ENCODE measurements around the gene EID3. TPM values are rescaled to one million over a fixed set of nuclear protein-coding genes. Genes with fewer than 3 reads are reported as not detected.

EID3 gene
- total RNA-seq, 1 donor from 2014 or later: 1.4 TPM

DNA sequence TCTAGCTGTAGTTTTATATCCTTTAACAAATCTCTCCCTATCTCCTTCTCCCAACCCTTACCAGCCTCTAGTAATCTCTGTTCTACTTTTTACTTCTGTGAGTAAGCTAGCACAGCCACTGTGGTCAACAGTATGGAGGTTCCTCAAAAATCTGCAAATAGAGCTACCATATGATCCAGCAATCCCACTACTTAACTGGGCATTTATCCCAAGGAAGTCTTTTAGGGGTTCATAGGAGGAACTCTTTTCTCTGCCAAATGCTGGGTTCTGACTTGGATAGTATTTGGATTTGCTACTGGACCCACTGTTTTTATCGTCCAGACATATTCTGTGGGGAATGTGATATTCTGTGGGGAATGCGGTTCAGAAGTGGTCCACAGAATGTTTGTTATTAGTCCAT, 41.1 kb downstream of the EID3 start:
- TF ChIP-seq, protein P1, sequence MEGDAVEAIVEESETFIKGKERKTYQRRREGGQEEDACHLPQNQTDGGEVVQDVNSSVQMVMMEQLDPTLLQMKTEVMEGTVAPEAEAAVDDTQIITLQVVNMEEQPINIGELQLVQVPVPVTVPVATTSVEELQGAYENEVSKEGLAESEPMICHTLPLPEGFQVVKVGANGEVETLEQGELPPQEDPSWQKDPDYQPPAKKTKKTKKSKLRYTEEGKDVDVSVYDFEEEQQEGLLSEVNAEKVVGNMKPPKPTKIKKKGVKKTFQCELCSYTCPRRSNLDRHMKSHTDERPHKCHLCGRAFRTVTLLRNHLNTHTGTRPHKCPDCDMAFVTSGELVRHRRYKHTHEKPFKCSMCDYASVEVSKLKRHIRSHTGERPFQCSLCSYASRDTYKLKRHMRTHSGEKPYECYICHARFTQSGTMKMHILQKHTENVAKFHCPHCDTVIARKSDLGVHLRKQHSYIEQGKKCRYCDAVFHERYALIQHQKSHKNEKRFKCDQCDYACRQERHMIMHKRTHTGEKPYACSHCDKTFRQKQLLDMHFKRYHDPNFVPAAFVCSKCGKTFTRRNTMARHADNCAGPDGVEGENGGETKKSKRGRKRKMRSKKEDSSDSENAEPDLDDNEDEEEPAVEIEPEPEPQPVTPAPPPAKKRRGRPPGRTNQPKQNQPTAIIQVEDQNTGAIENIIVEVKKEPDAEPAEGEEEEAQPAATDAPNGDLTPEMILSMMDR (IDR thresholded peaks at IDR 0.05): no peak

DNA sequence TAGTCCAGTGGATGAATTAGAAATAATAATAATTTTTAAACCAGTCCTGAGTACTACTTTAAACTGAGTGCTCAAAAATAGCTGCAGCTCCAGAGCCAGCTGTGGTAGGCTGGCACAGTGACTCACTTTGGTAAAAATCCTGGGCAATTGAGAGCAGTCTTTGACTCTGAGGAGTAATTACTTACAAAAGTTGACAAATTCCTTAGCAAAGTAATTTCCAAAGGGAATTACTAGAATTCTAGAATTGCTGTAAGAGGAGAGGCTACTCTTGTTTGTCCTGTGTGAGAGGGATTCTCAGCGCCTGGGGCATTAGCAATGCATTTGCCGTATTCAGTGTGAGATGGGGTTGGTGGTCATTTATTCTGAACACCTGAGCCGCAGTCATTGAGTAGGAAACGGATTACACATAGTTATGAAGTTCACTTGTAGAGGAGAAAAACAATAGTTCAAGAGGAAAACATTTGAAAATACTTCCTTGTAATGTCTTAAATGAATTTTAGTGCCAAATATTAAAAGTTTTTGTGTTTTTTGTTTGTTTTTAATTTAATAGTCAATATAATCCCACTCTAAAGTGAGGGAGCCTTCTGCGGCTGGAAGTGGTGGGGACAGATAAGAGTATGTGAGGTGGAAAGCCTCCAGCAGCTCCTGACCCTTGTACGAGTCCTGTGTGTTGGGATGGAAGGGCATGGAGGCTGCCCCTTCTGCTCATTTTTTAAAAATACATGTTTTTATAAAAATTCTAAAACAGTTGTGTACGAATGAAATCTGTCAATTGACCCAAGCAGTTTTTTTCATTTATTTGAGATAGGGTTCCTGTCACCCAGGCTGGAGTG, 41.9 kb downstream of the EID3 start:
- Histone ChIP-seq H3K27me3 (no peaks in the 10 kb centered on the region), H3K36me3 (peaks cover 43 to 65% of the 10 kb centered on the region in 2 donors), H3K4me1 (peaks cover 3 to 48% of the 10 kb centered on the region in 2 donors), H3K4me3 (no peak overlapping the region), H3K9me3 (no peaks in the 10 kb centered on the region), H3K27ac (peak overlapping the region; percentile 29 to 35)
- TF ChIP-seq, protein P1 (IDR thresholded peaks at IDR 0.05): no peak
- intact Hi-C loops (cut with DNase I): no loop called here
- DNase-seq (ENCODE audit: low spot score in 2 of 2): no peak

More for the DNA sequence above, 41.1 kb downstream of the EID3 start:
- Histone ChIP-seq H3K4me3 (no peak overlapping the region), H3K36me3 (peaks cover 42 to 57% of the 10 kb centered on the region in 2 donors), H3K27ac (peak overlapping the region in 1 of 2 donors; percentile 52), H3K27me3 (no peaks in the 10 kb centered on the region), H3K9me3 (no peaks in the 10 kb centered on the region), H3K4me1 (peaks cover 7 to 54% of the 10 kb centered on the region in 2 donors)
- no peak for DNase-seq (ENCODE audit: low spot score in 2 of 2)
- intact Hi-C loops (cut with DNase I): no loop called here

DNA sequence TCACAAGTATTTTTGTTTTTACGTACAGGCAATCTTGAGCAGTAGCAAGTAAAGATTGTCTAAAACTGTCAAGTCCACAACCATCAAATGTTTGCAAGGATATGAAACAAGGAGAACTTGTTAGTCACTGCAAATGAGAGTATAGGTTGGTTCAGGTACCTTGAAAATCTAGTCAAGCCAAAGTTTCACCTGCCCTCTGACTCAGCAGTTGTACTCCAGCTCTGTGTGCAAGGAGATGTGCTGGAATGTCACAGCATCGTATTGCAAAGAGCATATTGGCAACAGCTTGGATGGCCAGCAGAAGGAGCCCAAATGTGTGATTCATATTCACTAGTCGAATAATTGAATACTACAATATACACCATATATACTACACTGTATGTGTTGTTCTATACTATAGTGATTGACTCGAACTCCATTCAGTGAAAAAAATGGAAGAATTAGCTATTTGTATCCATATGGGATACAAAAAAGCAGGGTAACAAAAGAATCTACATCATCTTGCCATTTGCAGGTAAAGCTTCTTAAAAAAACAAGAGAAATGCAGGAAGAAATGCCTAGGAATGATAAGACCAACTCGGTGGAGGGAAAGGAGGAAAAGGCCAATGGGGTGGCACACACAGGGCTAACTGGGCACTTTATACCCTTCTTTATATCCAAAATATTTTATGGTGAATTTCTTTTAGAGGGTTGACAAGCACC, 44.0 kb downstream of the EID3 start:
- Histone ChIP-seq H3K27me3 (no peaks in the 10 kb centered on the region), H3K36me3 (peaks cover 40 to 63% of the 10 kb centered on the region in 2 donors), H3K9me3 (no peaks in the 10 kb centered on the region), H3K4me3 (no peak overlapping the region), H3K27ac (no peak overlapping the region), H3K4me1 (peaks cover 3 to 45% of the 10 kb centered on the region in 2 donors)
- intact Hi-C loops (cut with DNase I): no loop called here
- DNase-seq (ENCODE audit: low spot score in 2 of 2): no peak
- TF ChIP-seq, protein P1 (IDR thresholded peaks at IDR 0.05): no peak

DNA sequence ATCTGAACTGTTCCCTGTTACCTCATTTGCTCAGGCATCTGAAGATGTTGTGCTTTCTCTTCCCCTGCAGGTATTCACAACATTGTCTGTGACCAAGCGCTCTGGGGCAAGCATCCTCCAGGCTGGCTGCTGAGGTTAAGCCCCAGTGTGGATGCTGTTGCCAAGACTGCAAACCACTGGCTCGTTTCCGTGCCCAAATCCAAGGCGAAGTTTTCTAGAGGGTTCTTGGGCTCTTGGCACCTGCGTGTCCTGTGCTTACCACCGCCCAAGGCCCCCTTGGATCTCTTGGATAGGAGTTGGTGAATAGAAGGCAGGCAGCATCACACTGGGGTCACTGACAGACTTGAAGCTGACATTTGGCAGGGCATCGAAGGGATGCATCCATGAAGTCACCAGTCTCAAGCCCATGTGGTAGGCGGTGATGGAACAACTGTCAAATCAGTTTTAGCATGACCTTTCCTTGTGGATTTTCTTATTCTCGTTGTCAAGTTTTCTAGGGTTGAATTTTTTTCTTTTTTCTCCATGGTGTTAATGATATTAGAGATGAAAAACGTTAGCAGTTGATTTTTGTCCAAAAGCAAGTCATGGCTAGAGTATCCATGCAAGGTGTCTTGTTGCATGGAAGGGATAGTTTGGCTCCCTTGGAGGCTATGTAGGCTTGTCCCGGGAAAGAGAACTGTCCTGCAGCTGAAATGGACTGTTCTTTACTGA, 44.9 kb downstream of the EID3 start:
- no peaks in the 10 kb centered on the region for H3K27me3 ChIP-seq
- intact Hi-C loops (cut with DNase I): no loop called here
- no peaks in the 10 kb centered on the region for H3K9me3 ChIP-seq
- H3K4me1 ChIP-seq: peaks cover 3 to 45% of the 10 kb centered on the region in 2 donors
- peaks cover 43 to 62% of the 10 kb centered on the region in 2 donors for H3K36me3 ChIP-seq
- peak overlapping the region in 1 of 2 donors; percentile 9 for H3K27ac ChIP-seq
- TF ChIP-seq, protein P1 (IDR thresholded peaks at IDR 0.05): no peak
- no peak overlapping the region for H3K4me3 ChIP-seq
- DNase-seq (ENCODE audit: low spot score in 2 of 2): no peak

DNA sequence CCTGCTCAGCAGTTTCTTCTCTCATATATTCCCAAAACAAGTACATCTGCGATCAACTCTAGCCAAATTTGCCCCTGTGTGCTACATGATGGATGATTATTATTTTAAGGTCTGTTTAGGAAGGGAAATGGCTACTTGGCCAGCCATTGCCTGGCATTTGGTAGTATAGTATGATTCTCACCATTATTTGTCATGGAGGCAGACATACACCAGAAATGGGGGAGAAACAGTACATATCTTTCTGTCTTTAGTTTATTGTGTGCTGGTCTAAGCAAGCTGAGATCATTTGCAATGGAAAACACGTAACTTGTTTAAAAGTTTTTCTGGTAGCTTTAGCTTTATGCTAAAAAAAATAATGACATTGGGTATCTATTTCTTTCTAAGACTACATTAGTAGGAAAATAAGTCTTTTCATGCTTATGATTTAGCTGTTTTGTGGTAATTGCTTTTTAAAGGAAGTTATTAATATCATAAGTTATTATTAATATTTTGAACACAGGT, 45.5 kb downstream of the EID3 start:
- Histone ChIP-seq H3K27ac (peak overlapping the region in 1 of 2 donors; percentile 9), H3K36me3 (peaks cover 43 to 64% of the 10 kb centered on the region in 2 donors), H3K4me1 (peaks cover 3 to 40% of the 10 kb centered on the region in 2 donors), H3K9me3 (no peaks in the 10 kb centered on the region), H3K4me3 (no peak overlapping the region), H3K27me3 (no peaks in the 10 kb centered on the region)
- intact Hi-C loops (cut with DNase I): no loop called here
- TF ChIP-seq, protein P1 (IDR thresholded peaks at IDR 0.05): no peak
- peak in 1 of 2 donors; percentile 12 for DNase-seq (ENCODE audit: low spot score in 2 of 2)
